ENCODE data around the gene GUCY1A1. TPM values are rescaled to one million over a fixed set of nuclear protein-coding genes. Genes with fewer than 3 reads are reported as not detected.

Gene GUCY1A1
- polyA plus RNA-seq, 6 donors from 2014 or later: 0.76 to 4.9 (median 2.5) TPM

GRCh38 chr4:155667568-155668511 is 1.2 kb downstream of the GUCY1A1 start:
- no peaks in the 10 kb centered on the region for H3K9me3 Mint-ChIP-seq
- no peaks in the 10 kb centered on the region for H3K36me3 Mint-ChIP-seq
- H3K4me3 Mint-ChIP-seq: peak overlapping the region; percentile 83 to 98 (median 96)
- H3K27ac Mint-ChIP-seq: peak overlapping the region in 3 of 6 donors; percentile 71 to 75 (median 74)
- H3K4me1 Mint-ChIP-seq: peaks cover 5 to 20% (median 16%) of the 10 kb centered on the region in 3 donors
- peaks cover 26 to 30% (median 30%) of the 10 kb centered on the region in 3 donors for H3K27me3 Mint-ChIP-seq
- ATAC-seq (ENCODE audit: low read depth in 2 of 2) (peak; percentile 56 to 58), DNase-seq (peak; percentile 35)

GRCh38 chr4:155668707-155669220 is 2.1 kb downstream of the GUCY1A1 start:
- no peak for ATAC-seq (ENCODE audit: low read depth in 2 of 2)
- DNase-seq: no peak
- no peaks in the 10 kb centered on the region for H3K36me3 Mint-ChIP-seq
- no peaks in the 10 kb centered on the region for H3K9me3 Mint-ChIP-seq
- H3K4me1 Mint-ChIP-seq: peaks cover 5 to 20% (median 16%) of the 10 kb centered on the region in 3 donors
- H3K4me3 Mint-ChIP-seq: peak overlapping the region in 6 of 8 donors; percentile 78 to 88 (median 84)
- peak overlapping the region in 1 of 6 donors; percentile 1 for H3K27ac Mint-ChIP-seq
- peaks cover 19 to 30% (median 23%) of the 10 kb centered on the region in 3 donors for H3K27me3 Mint-ChIP-seq

GRCh38 chr4:155672342-155672741 is 5.7 kb downstream of the GUCY1A1 start:
- Mint-ChIP-seq H3K27me3 (peaks cover 0 to 8% (median 0%) of the 10 kb centered on the region in 3 donors), H3K27ac (no peak overlapping the region), H3K9me3 (no peaks in the 10 kb centered on the region), H3K4me1 (peaks cover 10 to 22% (median 16%) of the 10 kb centered on the region in 3 donors), H3K36me3 (no peaks in the 10 kb centered on the region), H3K4me3 (no peak overlapping the region)
- no peak for ATAC-seq (ENCODE audit: low read depth in 2 of 2)
- DNase-seq: no peak

- Mint-ChIP-seq H3K4me3 (no peak overlapping the region), H3K4me1 (peaks cover 10 to 15% (median 13%) of the 10 kb centered on the region in 3 donors), H3K27me3 (peaks cover 0 to 5% (median 0%) of the 10 kb centered on the region in 3 donors), H3K9me3 (no peaks in the 10 kb centered on the region), H3K27ac (no peak overlapping the region), H3K36me3 (no peaks in the 10 kb centered on the region)
- no peak for DNase-seq
- no peak for ATAC-seq (ENCODE audit: low read depth in 2 of 2)
Measured at GRCh38 chr4:155673453-155673979, 6.9 kb downstream of the GUCY1A1 start.

DNA sequence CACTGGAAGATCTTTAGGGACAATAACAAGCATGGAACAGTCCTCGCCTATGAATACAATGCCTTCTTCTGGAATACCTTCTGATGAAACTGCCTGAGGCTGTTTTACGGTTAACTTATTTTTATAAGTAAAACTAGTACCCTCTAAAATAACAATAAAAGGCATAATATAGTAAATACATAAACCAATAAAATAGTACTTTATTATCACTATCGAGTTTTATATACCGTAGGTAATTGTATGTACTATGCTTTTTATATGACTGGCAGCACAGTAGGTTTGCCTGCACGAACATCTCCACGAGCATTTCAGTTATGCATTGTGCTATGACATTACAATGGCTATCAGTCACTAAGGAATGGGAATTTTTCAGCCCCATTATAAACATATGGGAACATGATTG is 8.0 kb downstream of the GUCY1A1 start:
- no peak overlapping the region for H3K27ac Mint-ChIP-seq
- H3K4me3 Mint-ChIP-seq: no peak overlapping the region
- DNase-seq (no peak), ATAC-seq (ENCODE audit: low read depth in 2 of 2) (no peak)
- peaks cover 0 to 8% (median 0%) of the 10 kb centered on the region in 3 donors for H3K27me3 Mint-ChIP-seq
- H3K9me3 Mint-ChIP-seq: no peaks in the 10 kb centered on the region
- no peaks in the 10 kb centered on the region for H3K36me3 Mint-ChIP-seq
- H3K4me1 Mint-ChIP-seq: peaks cover 10 to 15% (median 10%) of the 10 kb centered on the region in 3 donors

GRCh38 chr4:155675709-155676429 is 9.2 kb downstream of the GUCY1A1 start:
- H3K9me3 Mint-ChIP-seq: no peaks in the 10 kb centered on the region
- H3K27me3 Mint-ChIP-seq: peaks cover 0 to 3% (median 0%) of the 10 kb centered on the region in 3 donors
- peaks cover 9 to 15% (median 10%) of the 10 kb centered on the region in 3 donors for H3K4me1 Mint-ChIP-seq
- H3K4me3 Mint-ChIP-seq: peak overlapping the region in 6 of 8 donors; percentile 39 to 73 (median 63)
- H3K27ac Mint-ChIP-seq: peak overlapping the region in 5 of 6 donors; percentile 11 to 94 (median 27)
- no peak for DNase-seq
- ATAC-seq (ENCODE audit: low read depth in 2 of 2): peak; percentile 58 to 78
- H3K36me3 Mint-ChIP-seq: no peaks in the 10 kb centered on the region

DNA sequence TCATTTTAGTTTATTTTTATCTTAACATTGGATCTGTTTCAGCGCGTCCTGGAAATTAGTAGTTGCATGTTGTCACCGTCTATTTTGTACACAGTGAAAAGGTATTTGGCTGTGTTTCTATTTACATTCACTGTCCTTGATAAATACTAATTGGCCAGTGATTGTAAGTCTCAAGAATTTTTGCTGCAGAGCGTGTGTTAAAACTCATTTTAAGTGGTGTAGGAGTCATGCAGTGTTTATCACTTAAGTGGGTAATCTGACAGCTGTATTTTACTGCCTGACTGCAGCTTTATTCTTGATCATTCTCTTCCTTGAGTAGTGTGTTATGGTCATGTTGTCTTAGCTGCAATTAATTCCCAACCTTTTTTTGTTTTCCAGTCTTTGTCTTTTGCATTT is 9.8 kb downstream of the GUCY1A1 start:
- Mint-ChIP-seq H3K36me3 (no peaks in the 10 kb centered on the region), H3K4me1 (peaks cover 9 to 15% (median 10%) of the 10 kb centered on the region in 3 donors), H3K4me3 (peak overlapping the region in 6 of 8 donors; percentile 39 to 73 (median 63)), H3K27ac (peak overlapping the region in 5 of 6 donors; percentile 11 to 94 (median 62)), H3K27me3 (peaks cover 0 to 4% (median 0%) of the 10 kb centered on the region in 3 donors), H3K9me3 (no peaks in the 10 kb centered on the region)
- ATAC-seq (ENCODE audit: low read depth in 2 of 2) (no peak), DNase-seq (no peak)

- no peak overlapping the region for H3K4me3 Mint-ChIP-seq
- H3K27ac Mint-ChIP-seq: no peak overlapping the region
- peaks cover 0 to 11% (median 0%) of the 10 kb centered on the region in 3 donors for H3K27me3 Mint-ChIP-seq
- H3K4me1 Mint-ChIP-seq: peaks cover 9 to 15% (median 10%) of the 10 kb centered on the region in 3 donors
- ATAC-seq (ENCODE audit: low read depth in 2 of 2): no peak
- DNase-seq: no peak
- no peaks in the 10 kb centered on the region for H3K36me3 Mint-ChIP-seq
- H3K9me3 Mint-ChIP-seq: no peaks in the 10 kb centered on the region
Measured at GRCh38 chr4:155678011-155678410, 11.4 kb downstream of the GUCY1A1 start.

DNA sequence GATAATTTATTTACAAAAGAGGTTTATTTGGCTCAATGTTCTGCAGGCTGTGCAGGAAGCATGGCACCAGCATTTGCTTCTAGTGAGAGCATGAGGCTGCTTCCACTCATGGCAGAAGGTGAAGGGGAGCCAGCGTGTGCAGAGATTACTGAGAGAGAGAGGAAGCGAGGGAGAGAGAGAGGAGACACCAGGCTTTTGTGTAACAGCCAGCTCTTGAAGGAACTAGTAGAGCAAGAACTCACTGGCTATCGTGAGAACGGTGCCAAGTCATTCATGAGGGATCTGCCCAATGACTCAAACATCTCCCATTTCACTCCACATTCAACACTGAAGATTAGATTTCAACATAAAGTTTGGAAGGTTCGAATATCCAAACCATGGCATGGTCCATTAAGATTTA is 12.7 kb downstream of the GUCY1A1 start:
- DNase-seq (no peak), ATAC-seq (ENCODE audit: low read depth in 2 of 2) (no peak)
- peaks cover 9 to 15% (median 10%) of the 10 kb centered on the region in 3 donors for H3K4me1 Mint-ChIP-seq
- H3K27ac Mint-ChIP-seq: no peak overlapping the region
- no peaks in the 10 kb centered on the region for H3K9me3 Mint-ChIP-seq
- H3K4me3 Mint-ChIP-seq: no peak overlapping the region
- H3K36me3 Mint-ChIP-seq: no peaks in the 10 kb centered on the region
- peaks cover 0 to 11% (median 0%) of the 10 kb centered on the region in 3 donors for H3K27me3 Mint-ChIP-seq

GRCh38 chr4:155681886-155682285 is 15.2 kb downstream of the GUCY1A1 start:
- Mint-ChIP-seq H3K27ac (no peak overlapping the region), H3K9me3 (no peaks in the 10 kb centered on the region)

DNA sequence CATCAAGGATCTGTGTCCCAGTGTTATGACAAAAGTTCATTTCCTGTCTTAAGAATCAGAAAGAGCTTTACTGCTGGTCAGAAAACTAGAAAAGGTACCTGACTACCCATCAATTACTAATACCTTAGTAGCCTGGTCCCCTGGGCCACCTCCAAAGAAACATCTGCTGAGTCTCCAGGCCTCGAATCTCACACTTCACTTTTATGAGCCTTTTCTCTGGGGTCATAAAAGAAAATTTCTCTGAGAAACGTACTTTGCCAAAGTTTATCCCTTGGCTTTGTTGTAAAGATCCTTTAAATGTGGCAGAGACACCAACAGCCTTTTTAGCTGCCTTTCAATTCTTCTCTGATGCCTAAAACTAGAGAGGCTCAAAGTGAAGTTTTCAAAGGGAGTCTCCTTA is 17.8 kb downstream of the GUCY1A1 start:
- no peak for ATAC-seq (ENCODE audit: low read depth in 2 of 2)
- Mint-ChIP-seq H3K4me1 (no peaks in the 10 kb centered on the region), H3K27me3 (peaks cover 0 to 8% (median 0%) of the 10 kb centered on the region in 3 donors)

More at GRCh38 chr4:155681886-155682285, 15.2 kb downstream of the GUCY1A1 start:
- ATAC-seq (ENCODE audit: low read depth in 2 of 2) (no peak), DNase-seq (no peak)
- peaks cover 0 to 11% (median 0%) of the 10 kb centered on the region in 3 donors for H3K27me3 Mint-ChIP-seq
- H3K4me3 Mint-ChIP-seq: no peak overlapping the region
- no peaks in the 10 kb centered on the region for H3K36me3 Mint-ChIP-seq
- H3K4me1 Mint-ChIP-seq: peaks cover 0 to 1% (median under 1%) of the 10 kb centered on the region in 3 donors

DNA sequence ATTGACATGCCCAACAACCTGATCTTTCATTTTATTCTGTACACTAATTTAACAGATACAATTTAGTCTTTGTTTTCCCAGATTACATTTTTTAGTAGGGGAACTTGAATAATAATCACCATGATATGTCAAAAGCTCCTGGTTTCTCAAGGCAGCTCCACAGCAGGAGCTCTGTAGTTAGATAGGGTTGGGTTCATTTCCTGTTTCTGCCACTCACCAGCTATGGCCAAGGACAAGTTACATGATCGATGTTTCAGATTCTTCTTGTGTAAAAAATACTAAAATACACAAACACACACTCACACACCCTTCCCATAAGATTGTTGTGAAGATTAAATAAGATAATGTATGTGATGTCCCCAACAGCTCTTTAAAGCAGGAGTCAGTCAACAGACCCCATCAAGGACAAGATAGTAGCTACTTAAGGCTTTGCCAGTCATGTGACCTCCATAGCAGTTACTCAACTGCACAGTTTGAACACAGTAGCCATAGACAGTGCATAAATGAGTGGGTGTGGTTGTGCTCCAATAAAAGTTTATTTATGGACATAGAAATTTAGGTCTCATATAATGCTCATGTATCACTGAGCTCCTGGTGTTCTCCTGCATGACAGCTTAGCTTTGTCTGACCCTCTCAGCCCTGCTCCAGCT is 18.4 kb downstream of the GUCY1A1 start:
- no peak for DNase-seq
- no peaks in the 10 kb centered on the region for H3K36me3 Mint-ChIP-seq
- peaks cover 0 to 8% (median 0%) of the 10 kb centered on the region in 3 donors for H3K27me3 Mint-ChIP-seq

More for the DNA sequence above, 17.8 kb downstream of the GUCY1A1 start:
- no peak overlapping the region for H3K27ac Mint-ChIP-seq
- H3K36me3 Mint-ChIP-seq: no peaks in the 10 kb centered on the region
- no peak overlapping the region for H3K4me3 Mint-ChIP-seq
- H3K9me3 Mint-ChIP-seq: no peaks in the 10 kb centered on the region
- no peak for DNase-seq

More for the DNA sequence above, 18.4 kb downstream of the GUCY1A1 start:
- H3K9me3 Mint-ChIP-seq: no peaks in the 10 kb centered on the region
- H3K4me1 Mint-ChIP-seq: no peaks in the 10 kb centered on the region
- ATAC-seq (ENCODE audit: low read depth in 2 of 2): no peak
- H3K27ac Mint-ChIP-seq: no peak overlapping the region
- no peak overlapping the region for H3K4me3 Mint-ChIP-seq

Measured in naive B cell (primary cell).